Endometrial microvascular endothelial cells (primary cell): Measurements from ENCODE around the gene PPP3CA. TPM values are rescaled to one million over a fixed set of nuclear protein-coding genes. Genes with fewer than 3 reads are reported as not detected.

ENCODE experiments used
- in situ Hi-C: cut with HindIII; loops from 2 replicates; pipeline ENCODE4 v1.10.0; 2017; ENCODE audit warnings: low sequenced_read_pairs, low pct_unique_long_range_greater_than_20kb; ENCODE audit errors: inconsistent ontology term
- total RNA-seq: library from RNA; depleted of rRNA; stranded (reverse); fragments of >200 nt; gene quantifications from one replicate; pipeline ENCODE4 v1.2.3, GENCODE V29; 2015; ENCODE audit errors: inconsistent ontology term

Gene PPP3CA
- total RNA-seq, 1 donor from 2014 or later, result 33.0 TPM

DNA sequence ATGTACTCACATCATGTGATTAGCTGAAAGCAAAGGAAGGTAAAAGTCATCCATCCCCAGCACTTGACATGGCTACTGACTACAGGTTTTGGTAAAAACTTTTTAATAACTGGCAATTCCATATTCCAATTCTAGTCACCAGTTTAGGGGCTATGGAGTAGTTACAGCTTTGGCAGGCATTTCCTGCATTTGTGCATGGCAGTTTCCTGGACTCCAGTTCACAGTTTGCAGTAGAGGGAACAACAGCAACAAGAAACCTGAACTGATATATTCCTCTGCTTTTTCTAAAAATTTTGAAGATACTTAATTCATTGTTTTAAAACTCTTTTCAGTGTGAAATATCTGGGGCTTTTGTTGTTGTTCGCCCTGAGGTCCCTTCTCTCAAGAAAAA, 184.3 kb downstream of the PPP3CA start:
- in situ Hi-C loops, result no loop called here

- in situ Hi-C loops, result no loop called here
Measured at GRCh38 chr4:101160792-101161592, 186.3 kb downstream of the PPP3CA start.

GRCh38 chr4:101158507-101158906, 188.8 kb downstream of the PPP3CA start:
- in situ Hi-C loops, result no loop called here

GRCh38 chr4:101158134-101158482, 189.2 kb downstream of the PPP3CA start:
- in situ Hi-C loops, result no loop called here

DNA sequence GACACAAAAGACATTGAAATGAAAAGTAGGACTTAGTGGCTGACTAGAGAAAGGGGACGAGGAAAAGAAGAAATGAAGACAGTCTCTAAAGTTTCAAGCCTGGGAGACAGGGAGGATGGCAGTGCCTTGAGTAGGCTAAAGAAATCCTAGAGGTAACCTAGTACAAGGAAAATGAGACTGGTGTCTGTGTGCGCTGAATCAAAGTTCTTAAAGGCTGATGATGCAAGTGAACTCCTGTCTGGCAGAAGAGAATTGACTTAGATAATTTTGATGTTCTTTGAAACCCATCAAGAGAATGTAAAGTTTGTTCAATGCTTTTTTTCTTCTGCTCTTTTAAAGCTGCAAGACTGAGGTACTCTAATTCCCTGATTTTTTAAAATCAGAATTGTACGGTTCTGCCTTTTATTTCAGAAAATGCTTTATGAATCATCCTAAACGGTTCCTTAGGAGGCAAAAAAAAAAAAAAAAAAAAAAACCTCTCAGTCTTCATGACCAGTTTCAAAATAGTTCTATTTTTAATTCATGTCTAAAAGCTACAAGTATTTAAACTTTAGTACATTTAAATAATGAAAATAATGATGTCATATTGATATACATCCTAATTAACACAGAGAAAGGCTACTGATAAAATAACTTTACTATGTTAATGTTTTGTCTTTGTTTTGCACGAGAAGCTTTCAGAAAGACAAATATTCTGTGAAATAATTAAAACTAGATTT, 189.8 kb downstream of the PPP3CA start:
- in situ Hi-C loops, result no loop called here

- in situ Hi-C loops, result no loop called here
Measured at GRCh38 chr4:101156619-101157310, 190.6 kb downstream of the PPP3CA start.

GRCh38 chr4:101155945-101156344, 191.4 kb downstream of the PPP3CA start:
- in situ Hi-C loops, result no loop called here

DNA sequence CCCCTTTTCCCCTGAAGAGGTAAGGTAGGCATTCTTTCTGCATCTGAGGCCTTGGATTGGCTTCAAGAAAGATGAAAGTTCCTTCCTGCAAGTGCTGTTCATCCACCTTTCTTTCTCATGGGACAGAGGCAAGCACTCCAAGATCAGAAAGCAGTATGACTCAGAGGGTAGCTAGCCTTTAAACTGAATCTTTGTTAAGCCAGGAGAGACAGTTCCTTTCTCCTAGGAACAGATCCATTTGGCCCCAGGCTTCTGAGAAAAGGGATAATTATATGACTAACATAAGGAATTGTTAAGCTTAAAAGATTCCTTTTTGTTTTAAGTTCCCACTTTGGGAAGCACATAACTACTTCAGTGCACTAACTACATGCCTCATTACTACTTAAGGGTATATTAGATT, 192.0 kb downstream of the PPP3CA start:
- in situ Hi-C loops, result no loop called here

- in situ Hi-C loops, result no loop called here
Measured at GRCh38 chr4:101153653-101154052, 193.7 kb downstream of the PPP3CA start.

- in situ Hi-C loops, result no loop called here
Measured at GRCh38 chr4:101152521-101152920, 194.8 kb downstream of the PPP3CA start.

DNA sequence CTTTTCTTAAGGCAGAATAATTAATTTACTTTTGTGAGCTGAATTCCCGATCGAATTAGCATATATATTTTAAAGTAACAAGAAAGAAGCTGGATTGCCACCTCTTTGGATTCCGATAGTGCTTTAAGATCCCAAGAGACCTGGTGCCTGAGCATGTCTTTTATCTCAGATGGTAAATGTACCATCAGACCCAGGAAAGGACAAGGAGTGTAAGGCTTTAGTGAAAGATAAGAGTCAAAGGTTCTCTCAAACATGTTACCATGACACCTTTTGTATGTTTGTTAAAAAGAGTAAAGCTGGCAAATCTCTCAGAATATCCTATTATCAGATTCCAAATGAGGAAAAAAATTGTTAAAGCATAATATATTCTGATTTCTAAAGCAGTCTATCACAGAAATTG, 198.8 kb downstream of the PPP3CA start:
- in situ Hi-C loops, result no loop called here

DNA sequence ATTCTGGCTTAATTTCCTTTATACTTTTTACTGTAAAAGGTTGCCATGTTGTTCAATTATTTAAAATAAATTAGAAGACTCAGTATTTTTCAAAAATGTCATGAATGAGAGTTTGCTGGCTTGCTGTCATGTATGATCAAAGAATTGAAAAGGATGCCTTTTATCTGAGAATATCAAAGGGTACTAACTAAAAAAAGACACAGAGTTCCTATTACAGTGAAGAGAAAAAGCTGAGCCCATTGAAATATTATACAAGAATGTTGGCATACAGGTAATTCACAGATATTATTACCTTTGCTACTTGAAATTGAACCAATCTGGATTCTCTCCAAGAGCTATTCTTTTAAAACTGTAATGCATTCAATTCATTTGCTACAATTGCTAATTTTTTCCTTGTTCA, 200.0 kb downstream of the PPP3CA start:
- in situ Hi-C loops, result no loop called here

- in situ Hi-C loops, result no loop called here
Measured at GRCh38 chr4:101145021-101145420, 202.3 kb downstream of the PPP3CA start.

DNA sequence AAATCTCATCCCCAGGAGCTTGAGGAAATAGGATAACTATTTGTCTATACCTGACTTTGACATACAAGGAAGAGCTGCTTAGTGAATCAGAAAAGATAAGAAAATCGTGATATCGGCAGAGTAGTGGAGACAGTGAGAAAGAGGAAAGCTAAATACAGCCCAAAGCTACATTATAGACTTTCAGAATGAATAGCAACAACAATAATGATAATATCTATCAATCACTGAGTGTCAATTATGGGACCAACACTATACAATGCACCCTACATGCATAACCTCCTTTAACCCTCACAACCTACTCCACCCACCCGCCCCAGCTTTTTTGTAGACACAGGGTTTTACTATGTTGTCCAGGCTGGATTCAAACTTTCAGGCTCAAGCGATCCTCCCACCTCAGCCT, 205.1 kb downstream of the PPP3CA start:
- in situ Hi-C loops, result no loop called here

DNA sequence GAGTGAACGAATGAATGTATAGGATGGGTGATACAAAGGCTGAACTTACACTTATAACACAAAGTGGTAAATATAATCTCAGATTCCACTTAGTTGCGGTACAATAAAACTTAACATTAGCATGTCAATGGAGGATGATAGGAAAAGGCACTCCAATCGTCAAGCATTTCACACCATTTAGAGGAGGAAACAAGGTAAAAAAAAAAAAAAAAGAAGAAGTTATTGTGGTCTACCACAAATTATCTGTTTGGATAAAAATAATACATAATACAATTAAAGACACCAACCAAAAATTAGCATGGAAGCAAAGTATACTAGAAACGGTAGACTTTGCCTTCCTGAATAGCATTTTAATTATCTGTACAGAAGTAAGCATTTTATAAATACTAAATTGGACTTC, 205.5 kb downstream of the PPP3CA start:
- in situ Hi-C loops, result no loop called here

DNA sequence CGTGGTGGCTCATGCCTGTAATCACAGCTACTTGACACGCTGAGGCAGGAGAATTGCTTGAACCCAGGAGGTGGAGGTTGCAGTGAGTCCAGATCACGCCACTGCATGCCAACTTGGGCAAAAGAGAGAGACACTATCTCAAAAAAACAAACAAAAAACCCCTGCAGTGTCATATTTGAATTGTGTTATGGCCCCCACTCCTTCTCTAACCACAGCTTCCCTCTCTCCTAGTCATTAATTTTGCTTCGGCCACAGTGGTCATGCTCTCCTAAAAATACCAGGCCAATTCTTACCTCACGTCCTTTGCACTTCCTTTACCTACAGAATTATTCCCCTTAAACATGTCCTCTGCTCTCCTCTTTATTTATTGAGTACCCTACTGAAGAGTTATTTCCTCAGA, 206.1 kb downstream of the PPP3CA start:
- in situ Hi-C loops, result no loop called here

- in situ Hi-C loops, result no loop called here
Measured at GRCh38 chr4:101140228-101140627, 207.1 kb downstream of the PPP3CA start.

- in situ Hi-C loops, result no loop called here
Measured at GRCh38 chr4:101136373-101137370, 210.7 kb downstream of the PPP3CA start.
